Stomach (tissue), 9 donors: Measurements from ENCODE around the gene ACACA. TPM values are rescaled to one million over a fixed set of nuclear protein-coding genes. Genes with fewer than 3 reads are reported as not detected.

Source experiments
- DNase-seq, 2 donors: peaks; one replicate each; pipeline versions ENCODE4 v3.0.0 to v3.0.0-alpha.2; 2013 to 2019
- H3K27ac ChIP-seq, 5 donors: fragments of 200-600 bp in 4 of 5; sonication (generic) in 4 of 5; one replicate each; pipeline ENCODE4 v1.5.1; 2013 to 2019; ENCODE audit warnings: mild to moderate bottlenecking in 1 of 5, moderate library complexity in 1 of 5
- H3K27me3 ChIP-seq, 3 donors: fragments of 200-600 bp; sonication (generic); one replicate each; pipeline ENCODE4 v1.5.1; 2017 to 2019; ENCODE audit warnings: mixed run types in 1 of 3
- H3K36me3 ChIP-seq, 4 donors: fragments of 200-600 bp; sonication (generic); 1 replicate in 3 of 4; 2 replicates in 1 of 4; pipeline ENCODE4 v1.5.1; 2016 to 2019
- H3K4me1 ChIP-seq, 4 donors: fragments of 200-600 bp; sonication (generic); one replicate each; pipeline ENCODE4 v1.5.1; 2016 to 2019
- H3K4me3 ChIP-seq, 4 donors: fragments of 200-600 bp; sonication (generic) in 3 of 4; one replicate each; pipeline ENCODE4 v1.5.1; 2016 to 2019; ENCODE audit warnings: mild to moderate bottlenecking in 1 of 4
- H3K9me3 ChIP-seq, 4 donors: fragments of 200-600 bp; sonication (generic); one replicate each; pipeline ENCODE4 v1.5.1; 2016 to 2019
- CTCF ChIP-seq, 7 experiments: fragments of 450-650 bp in 4 of 7; fragments of 200-600 bp in 3 of 7; sonication (generic) in 3 of 7; IDR thresholded peaks; one replicate each; pipeline ENCODE4 v1.5.1; 2016 to 2019; ENCODE audit warnings: antibody characterized with exemption in 7 of 7, control low read depth in 2 of 7, mild to moderate bottlenecking in 1 of 7
- EP300 ChIP-seq: sonication (generic); formaldehyde crosslinking; IDR thresholded peaks from one replicate; pipeline ENCODE4 v1.6.1; 2017; ENCODE audit warnings: antibody characterized with exemption
- POLR2A ChIP-seq, 4 donors: fragments of 450-650 bp; IDR thresholded peaks; one replicate each; pipeline ENCODE4 v1.6.1; 2016; ENCODE audit warnings: antibody characterized with exemption in 4 of 4, control low read depth in 2 of 4, mild to moderate bottlenecking in 1 of 4, moderate library complexity in 1 of 4
- POLR2AphosphoS5 ChIP-seq, 3 donors: sonication (generic); formaldehyde crosslinking; IDR thresholded peaks; one replicate each; pipeline ENCODE4 v1.6.1; 2016; ENCODE audit warnings: antibody characterized with exemption in 3 of 3
- WGBS, 5 donors: extraction: QIAGEN DNeasy Blood & Tissue Kit in 3 of 5; methylation state at CpG; one replicate each; pipeline versions ENCODE4 v1.1.5 to v1.1.7; 2013 to 2018; 5-methylcytosine and 5-hydroxymethylcytosine counted together
- intact Hi-C: fragments of 100-400 bp; cut with DNase I; formaldehyde crosslinking; loops from one replicate; pipeline ENCODE4 v1.15.1; 2023; ENCODE audit warnings: low total_unique reads
- polyA plus RNA-seq, 3 donors: library from polyadenylated mRNA; stranded (reverse); fragments of 200-250 nt; gene quantifications; one replicate each; pipeline ENCODE4 v1.2.3, GENCODE V29; 2013
- total RNA-seq, 5 donors: library from RNA; depleted of rRNA; stranded (reverse); fragments of >200 nt; gene quantifications; one replicate each; pipeline versions ENCODE4 v1.1.0 to v1.2.3, GENCODE V29; 2014 to 2016
- donor health status: healthy with polysubstance abuse.
- donor health status: Bipolar disorder and iron deficiency.
- donor health status: healthy.

ACACA gene
- total and polyA plus RNA-seq, 8 donors, result 9.9 to 59.8 (median 27.7) TPM

GRCh38 chr17:37385474-37385990 is 21.1 kb downstream of the ACACA start:
- TF ChIP-seq POLR2AphosphoS5 (IDR thresholded peaks at IDR 0.05), result no peak
- no peak for TF ChIP-seq EP300
- TF ChIP-seq POLR2A (IDR thresholded peaks at IDR 0.05), result no peak
- no peak for TF ChIP-seq CTCF (IDR thresholded peaks at IDR 0.05)
- intact Hi-C loops, result no loop called here
- H3K27ac ChIP-seq, result no peak overlapping the region
- H3K4me1 ChIP-seq, result no peaks in the 10 kb centered on the region
- H3K9me3 ChIP-seq, result no peaks in the 10 kb centered on the region
- no peak overlapping the region for H3K4me3 ChIP-seq
- no peak for DNase-seq
- H3K27me3 ChIP-seq, result no peaks in the 10 kb centered on the region
- peaks cover 0 to 9% (median 3%) of the 10 kb centered on the region in 4 donors for H3K36me3 ChIP-seq

- Histone ChIP-seq H3K27me3 (no peaks in the 10 kb centered on the region), H3K27ac (no peak overlapping the region), H3K4me3 (no peak overlapping the region), H3K36me3 (peaks cover 0 to 9% (median 3%) of the 10 kb centered on the region in 4 donors), H3K4me1 (no peaks in the 10 kb centered on the region), H3K9me3 (no peaks in the 10 kb centered on the region)
- WGBS, 5 donors, result 64 to 73% (median 67%) methylated on average over 3 of the region's 3 CpGs
- intact Hi-C loops, result no loop called here
- DNase-seq, result no peak
- TF ChIP-seq CTCF (IDR thresholded peaks at IDR 0.05) (no peak), EP300 (no peak), POLR2AphosphoS5 (IDR thresholded peaks at IDR 0.05) (no peak), POLR2A (IDR thresholded peaks at IDR 0.05) (no peak)
Observed at GRCh38 chr17:37384560-37385149, 22.0 kb downstream of the ACACA start.

- intact Hi-C loops, result no loop called here
- H3K4me1 ChIP-seq, result no peaks in the 10 kb centered on the region
- H3K9me3 ChIP-seq, result no peaks in the 10 kb centered on the region
- TF ChIP-seq EP300, result no peak
- TF ChIP-seq POLR2AphosphoS5 (IDR thresholded peaks at IDR 0.05), result no peak
- no peak for TF ChIP-seq CTCF (IDR thresholded peaks at IDR 0.05)
- TF ChIP-seq POLR2A (IDR thresholded peaks at IDR 0.05), result no peak
- 91 to 100% (median 93%) methylated on average over 1 of the region's 1 CpG for WGBS, 5 donors
- H3K27ac ChIP-seq, result no peak overlapping the region
- no peaks in the 10 kb centered on the region for H3K27me3 ChIP-seq
- no peaks in the 10 kb centered on the region for H3K36me3 ChIP-seq
- H3K4me3 ChIP-seq, result no peak overlapping the region
- no peak for DNase-seq
Observed at GRCh38 chr17:37382056-37382455, 24.6 kb downstream of the ACACA start.

GRCh38 chr17:37375706-37376105 is 30.9 kb downstream of the ACACA start, which contains the start of gene C17orf78:
TSS of gene C17orf78 (plus strand) at chr17:37375985. CDS start at chr17:37376093, 108 bp downstream.
- no peak for DNase-seq
- Histone ChIP-seq H3K4me3 (no peak within 1 kb of the TSS), H3K36me3 (no peaks in the 10 kb centered on the region), H3K27ac (no peak within 1 kb of the TSS), H3K27me3 (no peaks in the 10 kb centered on the region), H3K9me3 (no peaks in the 10 kb centered on the region), H3K4me1 (peaks cover 0 to 5% (median 2%) of the 10 kb centered on the region in 4 donors)
- TF ChIP-seq EP300, result no peak
- no peak for TF ChIP-seq CTCF (IDR thresholded peaks at IDR 0.05)
- no peak for TF ChIP-seq POLR2A (IDR thresholded peaks at IDR 0.05)
- TF ChIP-seq POLR2AphosphoS5 (IDR thresholded peaks at IDR 0.05), result no peak
- intact Hi-C loops, result no loop called here
- 53 to 77% (median 64%) methylated on average over 7 of the region's 7 CpGs for WGBS, 5 donors
